Body of pancreas (tissue), 4 donors: ENCODE data around the gene TBRG1. TPM values are rescaled to one million over a fixed set of nuclear protein-coding genes. Genes with fewer than 3 reads are reported as not detected.

Experiments
- ATAC-seq: fragments of 150-250 bp; one replicate; pipeline ENCODE4 v1.9.1; 2016
- DNase-seq, 4 donors: peaks; one replicate each; pipeline ENCODE4 v3.0.0-alpha.2; 2019
- H3K27ac ChIP-seq, 4 donors: fragments of 200-600 bp; sonication (generic); 1 replicate in 3 of 4; 2 replicates in 1 of 4; pipeline versions ENCODE4 v1.5.1 to v1.6.1; 2016 to 2019; ENCODE audit warnings: mild to moderate bottlenecking in 1 of 4, mixed read lengths in 1 of 4, moderate library complexity in 1 of 4
- H3K27me3 ChIP-seq, 2 donors: fragments of 200-600 bp; sonication (generic); one replicate each; pipeline ENCODE4 v1.6.0; 2016; ENCODE audit warnings: mild to moderate bottlenecking in 1 of 2
- H3K36me3 ChIP-seq, 2 donors: fragments of 200-600 bp; sonication (generic); replicated peaks in 1 of 2; 2 replicates each; pipeline ENCODE4 v1.5.1; 2016; ENCODE audit warnings: low read depth in 2 of 2; ENCODE audit not compliant: insufficient read depth in 1 of 2
- H3K4me1 ChIP-seq: fragments of 200-600 bp; sonication (generic); one replicate; pipeline ENCODE4 v1.6.0; 2016
- H3K4me3 ChIP-seq, 2 donors: fragments of 200-600 bp; sonication (generic); 1 replicate in 1 of 2; 2 replicates in 1 of 2; pipeline ENCODE4 v1.5.1; 2016 to 2019
- H3K9me3 ChIP-seq, 3 donors: fragments of 200-600 bp; sonication (generic); 1 replicate in 2 of 3; 2 replicates in 1 of 3; pipeline ENCODE4 v1.5.1; 2016
- POLR2A ChIP-seq, 3 donors: fragments of 450-650 bp; IDR thresholded peaks; one replicate each; pipeline ENCODE4 v1.6.1; 2016; ENCODE audit warnings: antibody characterized with exemption in 3 of 3, mild to moderate bottlenecking in 2 of 3
- WGBS, 2 donors: methylation state at CpG; one replicate each; pipeline ENCODE4 v1.1.5; 2017; 5-methylcytosine and 5-hydroxymethylcytosine counted together
- intact Hi-C: fragments of 100-400 bp; cut with DNase I; formaldehyde crosslinking; loops from one replicate; pipeline ENCODE4 v1.15.1; 2023
- total RNA-seq, 2 donors: library from RNA; depleted of rRNA; stranded (reverse); fragments of >200 nt; gene quantifications; one replicate each; pipeline ENCODE4 v1.1.0, GENCODE V29; 2016
- TF ChIP-seq, protein P1 (sequence below), 7 experiments: fragments of 450-650 bp in 4 of 7; fragments of 200-600 bp in 3 of 7; sonication (generic) in 3 of 7; IDR thresholded peaks; one replicate each; pipeline ENCODE4 v1.5.1; 2016 to 2019; ENCODE audit warnings: antibody characterized with exemption in 7 of 7

Gene TBRG1
- total RNA-seq, 2 donors from 2014 or later, result 18.9 to 23.4 TPM

DNA sequence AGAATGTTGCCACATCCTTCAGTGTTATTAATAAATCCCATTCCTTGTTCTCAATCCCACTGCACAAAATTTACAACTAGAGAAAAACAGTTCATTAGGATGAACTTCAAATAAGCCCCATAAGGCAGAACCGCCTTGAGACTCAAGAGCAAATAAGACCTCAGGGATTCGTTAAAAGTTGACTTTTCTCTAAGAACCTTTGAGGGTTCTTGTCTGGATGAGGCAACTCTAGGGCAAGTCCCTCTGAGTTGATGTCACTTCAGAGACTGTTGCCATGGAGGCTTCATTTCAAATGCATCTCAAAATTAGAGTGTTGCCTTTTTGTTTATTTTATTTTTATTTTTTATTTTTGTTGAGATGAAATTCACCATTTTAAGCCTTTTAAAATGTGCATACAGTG lies 31.2 kb upstream of the TBRG1 start:
- H3K4me3 ChIP-seq, result no peak overlapping the region
- no peak overlapping the region for H3K27ac ChIP-seq
- 59 to 72% methylated on average over 2 of the region's 2 CpGs for WGBS, 2 donors
- no peaks in the 10 kb centered on the region for H3K9me3 ChIP-seq
- H3K4me1 ChIP-seq, result no peaks in the 10 kb centered on the region
- intact Hi-C loops, result no loop called here
- no peak for TF ChIP-seq POLR2A (IDR thresholded peaks at IDR 0.05)
- TF ChIP-seq, protein P1, sequence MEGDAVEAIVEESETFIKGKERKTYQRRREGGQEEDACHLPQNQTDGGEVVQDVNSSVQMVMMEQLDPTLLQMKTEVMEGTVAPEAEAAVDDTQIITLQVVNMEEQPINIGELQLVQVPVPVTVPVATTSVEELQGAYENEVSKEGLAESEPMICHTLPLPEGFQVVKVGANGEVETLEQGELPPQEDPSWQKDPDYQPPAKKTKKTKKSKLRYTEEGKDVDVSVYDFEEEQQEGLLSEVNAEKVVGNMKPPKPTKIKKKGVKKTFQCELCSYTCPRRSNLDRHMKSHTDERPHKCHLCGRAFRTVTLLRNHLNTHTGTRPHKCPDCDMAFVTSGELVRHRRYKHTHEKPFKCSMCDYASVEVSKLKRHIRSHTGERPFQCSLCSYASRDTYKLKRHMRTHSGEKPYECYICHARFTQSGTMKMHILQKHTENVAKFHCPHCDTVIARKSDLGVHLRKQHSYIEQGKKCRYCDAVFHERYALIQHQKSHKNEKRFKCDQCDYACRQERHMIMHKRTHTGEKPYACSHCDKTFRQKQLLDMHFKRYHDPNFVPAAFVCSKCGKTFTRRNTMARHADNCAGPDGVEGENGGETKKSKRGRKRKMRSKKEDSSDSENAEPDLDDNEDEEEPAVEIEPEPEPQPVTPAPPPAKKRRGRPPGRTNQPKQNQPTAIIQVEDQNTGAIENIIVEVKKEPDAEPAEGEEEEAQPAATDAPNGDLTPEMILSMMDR (IDR thresholded peaks at IDR 0.05), result no peak
- no peak for DNase-seq
- no peak for ATAC-seq
- no peaks in the 10 kb centered on the region for H3K36me3 ChIP-seq
- peaks cover 0 to 9% of the 10 kb centered on the region in 2 donors for H3K27me3 ChIP-seq

DNA sequence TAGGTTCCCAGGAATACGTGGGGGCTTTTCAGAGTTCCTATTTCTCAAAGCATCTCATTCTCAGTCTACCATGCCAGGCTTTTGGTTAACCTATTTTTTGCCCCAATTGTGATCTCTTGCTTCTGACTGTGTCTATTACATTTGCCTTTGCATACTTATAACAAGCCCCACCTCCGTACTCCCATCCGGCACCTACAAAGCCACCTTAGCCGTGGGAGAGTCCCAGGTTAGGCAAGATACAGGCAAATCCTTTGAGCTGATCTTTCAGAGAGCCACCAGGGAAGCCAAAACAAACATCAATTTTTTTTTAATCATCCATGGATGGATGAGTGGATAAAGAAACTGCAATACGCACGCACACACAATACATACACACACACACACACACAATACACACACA lies 30.0 kb upstream of the TBRG1 start:
- H3K4me3 ChIP-seq, result no peak overlapping the region
- H3K9me3 ChIP-seq, result no peaks in the 10 kb centered on the region
- WGBS, 2 donors, result 66 to 67% methylated on average over 6 of the region's 6 CpGs
- intact Hi-C loops, result no loop called here
- peaks cover 0 to 8% of the 10 kb centered on the region in 2 donors for H3K27me3 ChIP-seq
- no peak for DNase-seq
- no peak for ATAC-seq
- no peaks in the 10 kb centered on the region for H3K4me1 ChIP-seq
- no peak overlapping the region for H3K27ac ChIP-seq
- no peaks in the 10 kb centered on the region for H3K36me3 ChIP-seq
- TF ChIP-seq, protein P1 (IDR thresholded peaks at IDR 0.05), result no peak
- no peak for TF ChIP-seq POLR2A (IDR thresholded peaks at IDR 0.05)

DNA sequence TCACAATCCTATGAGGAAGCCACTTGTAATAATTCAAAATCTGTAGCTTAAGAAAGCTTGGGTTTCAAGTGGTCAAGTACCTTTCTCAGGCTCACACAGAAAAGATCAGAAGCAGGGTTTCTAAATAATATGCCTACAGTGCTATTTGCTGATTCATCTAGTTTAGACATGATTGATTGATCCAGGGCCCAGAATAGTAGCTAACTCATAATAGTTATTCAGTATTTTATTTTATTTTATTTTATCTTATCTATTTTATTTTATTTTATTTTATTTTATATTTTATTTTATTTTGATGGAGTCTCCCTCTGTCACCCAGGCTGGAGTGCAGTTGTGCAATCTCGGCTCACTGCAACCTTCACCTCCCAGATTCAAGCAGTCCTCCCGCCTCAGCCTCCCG lies 27.4 kb upstream of the TBRG1 start:
- Histone ChIP-seq H3K9me3 (no peaks in the 10 kb centered on the region), H3K4me1 (no peaks in the 10 kb centered on the region), H3K27ac (no peak overlapping the region), H3K27me3 (no peaks in the 10 kb centered on the region), H3K36me3 (no peaks in the 10 kb centered on the region), H3K4me3 (no peak overlapping the region)
- intact Hi-C loops, result no loop called here
- 91 to 96% methylated on average over 3 of the region's 3 CpGs for WGBS, 2 donors
- DNase-seq (no peak), ATAC-seq (no peak)
- no peak for TF ChIP-seq POLR2A (IDR thresholded peaks at IDR 0.05)
- TF ChIP-seq, protein P1 (IDR thresholded peaks at IDR 0.05), result no peak

DNA sequence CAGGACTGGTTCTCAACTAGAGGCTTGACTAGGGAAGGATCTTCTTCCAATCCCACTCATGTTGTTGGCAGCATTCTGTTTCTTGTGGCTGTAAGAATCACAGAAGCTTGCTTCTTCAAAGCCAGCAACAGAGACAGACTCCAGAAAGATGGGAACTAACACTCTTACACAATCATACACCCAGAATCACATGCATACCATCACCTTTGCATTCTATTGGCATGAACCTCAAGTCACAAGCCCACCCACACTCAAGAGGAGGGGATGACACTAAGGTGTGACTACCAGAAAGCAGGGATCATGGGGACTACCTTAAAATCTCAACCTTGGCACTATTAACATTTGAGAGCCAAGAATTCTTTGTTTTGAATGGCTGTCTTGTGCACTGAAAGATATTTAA lies 25.0 kb upstream of the TBRG1 start:
- H3K27me3 ChIP-seq, result no peaks in the 10 kb centered on the region
- no peaks in the 10 kb centered on the region for H3K9me3 ChIP-seq
- no peaks in the 10 kb centered on the region for H3K36me3 ChIP-seq
- H3K4me1 ChIP-seq, result no peaks in the 10 kb centered on the region
- no peak for TF ChIP-seq POLR2A (IDR thresholded peaks at IDR 0.05)
- TF ChIP-seq, protein P1 (IDR thresholded peaks at IDR 0.05), result no peak
- intact Hi-C loops, result no loop called here
- DNase-seq, result no peak
- ATAC-seq, result no peak
- H3K4me3 ChIP-seq, result no peak overlapping the region
- no peak overlapping the region for H3K27ac ChIP-seq

DNA sequence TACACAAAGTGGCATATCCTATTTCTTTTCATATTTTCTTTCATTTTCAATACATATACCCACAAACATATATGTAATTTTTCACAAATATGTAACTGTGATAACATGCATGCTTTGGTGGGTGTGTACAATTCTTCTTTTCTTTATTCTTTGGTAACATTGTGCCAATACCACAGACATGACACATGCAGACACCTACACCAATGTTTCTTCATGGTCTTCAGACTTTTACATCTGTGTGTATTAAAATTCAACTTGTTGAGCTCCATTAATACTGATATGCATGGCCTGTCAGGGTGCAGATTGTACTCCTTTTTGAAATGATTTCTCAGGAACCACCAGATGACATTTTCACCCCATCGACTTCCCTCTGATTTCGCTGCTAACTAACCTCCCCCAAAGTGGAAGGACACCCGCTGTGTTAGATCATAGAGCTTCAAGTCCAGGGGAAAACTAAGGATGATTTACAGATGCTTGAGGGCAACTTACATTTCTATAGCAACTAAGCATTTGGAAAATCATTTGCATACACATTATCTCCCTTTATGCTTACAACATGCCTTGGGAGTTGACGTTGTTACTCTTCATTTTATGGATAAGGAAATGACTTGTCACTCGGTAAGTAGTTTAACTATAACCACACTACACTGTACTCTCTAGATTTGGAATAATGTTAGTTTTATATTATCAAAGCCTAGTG lies 21.9 kb upstream of the TBRG1 start:
- intact Hi-C loops, result no loop called here
- no peak overlapping the region for H3K4me3 ChIP-seq
- H3K4me1 ChIP-seq, result no peaks in the 10 kb centered on the region
- 54 to 57% methylated on average over 5 of the region's 5 CpGs for WGBS, 2 donors
- ATAC-seq (no peak), DNase-seq (no peak)
- no peaks in the 10 kb centered on the region for H3K9me3 ChIP-seq
- no peaks in the 10 kb centered on the region for H3K36me3 ChIP-seq
- no peaks in the 10 kb centered on the region for H3K27me3 ChIP-seq
- TF ChIP-seq, protein P1 (IDR thresholded peaks at IDR 0.05), result no peak
- TF ChIP-seq POLR2A (IDR thresholded peaks at IDR 0.05), result no peak
- no peak overlapping the region for H3K27ac ChIP-seq
